Gastrocnemius medialis (tissue), 4 donors: ENCODE measurements around the gene CACNA1B. TPM values are rescaled to one million over a fixed set of nuclear protein-coding genes. Genes with fewer than 3 reads are reported as not detected.
"Not testable (repeated sequence)": the region's sequence is repeated elsewhere in the genome, so short reads cannot be mapped to it uniquely, and the experiment has no call there.

ENCODE experiments used
- ATAC-seq, 2 donors: fragments of 150-250 bp; one replicate each; pipeline ENCODE4 v1.9.1; 2016
- DNase-seq, 2 donors: peaks; one replicate each; pipeline ENCODE4 v3.0.0-alpha.2; 2019
- H3K27ac ChIP-seq, 4 donors: fragments of 200-600 bp; sonication (generic); 1 replicate in 1 of 4; 2 replicates in 3 of 4; pipeline ENCODE4 v1.5.1; 2016 to 2018; ENCODE audit warnings: mild to moderate bottlenecking in 2 of 4, moderate library complexity in 1 of 4
- H3K27me3 ChIP-seq, 3 donors: fragments of 200-600 bp; sonication (generic) in 2 of 3; 1 replicate in 1 of 3; 2 replicates in 2 of 3; pipeline versions ENCODE4 v1.5.1 to v1.6.0; 2016 to 2019; ENCODE audit warnings: mild to moderate bottlenecking in 1 of 3, moderate library complexity in 1 of 3
- H3K36me3 ChIP-seq, 2 donors: fragments of 200-600 bp; sonication (generic) in 1 of 2; one replicate each; pipeline ENCODE4 v1.5.1; 2017 to 2018
- H3K4me1 ChIP-seq, 2 donors: fragments of 200-600 bp; sonication (generic) in 1 of 2; one replicate each; pipeline ENCODE4 v1.5.1; 2016 to 2017; ENCODE audit warnings: mild to moderate bottlenecking in 2 of 2
- H3K4me3 ChIP-seq, 4 donors: fragments of 200-600 bp; sonication (generic) in 3 of 4; 1 replicate in 1 of 4; 2 replicates in 3 of 4; pipeline ENCODE4 v1.5.1; 2016 to 2019; ENCODE audit warnings: mild to moderate bottlenecking in 2 of 4
- H3K9me3 ChIP-seq, 3 donors: fragments of 200-600 bp; sonication (generic) in 2 of 3; 1 replicate in 1 of 3; 2 replicates in 2 of 3; pipeline ENCODE4 v1.5.1; 2016 to 2019
- POLR2A ChIP-seq, 2 donors: fragments of 450-650 bp; IDR thresholded peaks; one replicate each; pipeline ENCODE4 v1.6.1; 2017; ENCODE audit warnings: antibody characterized with exemption in 2 of 2, mild to moderate bottlenecking in 2 of 2, moderate library complexity in 2 of 2
- in situ Hi-C, 4 donors: fragments of 200-750 bp; cut with MboI; loops; one replicate each; pipeline versions ENCODE4 v1.15.0 to v1.8.0; 2017; ENCODE audit warnings: low sequenced_read_pairs in 4 of 4
- intact Hi-C: fragments of 100-400 bp; cut with DNase I; formaldehyde crosslinking; loops from one replicate; pipeline ENCODE4 v1.15.1; 2023; ENCODE audit warnings: low total_unique reads
- total RNA-seq, 4 donors: library from RNA; depleted of rRNA; stranded (reverse); fragments of >200 nt; gene quantifications; one replicate each; pipeline versions ENCODE4 v1.1.0 to v1.2.3, GENCODE V29; 2016
- TF ChIP-seq, protein P1 (sequence below), 5 experiments: fragments of 450-650 bp in 3 of 5; fragments of 200-600 bp in 2 of 5; sonication (generic) in 2 of 5; IDR thresholded peaks in 4 of 5; conservative IDR thresholded peaks in 1 of 5; 1 replicate in 4 of 5; 2 replicates in 1 of 5; pipeline ENCODE4 v1.5.1; 2016 to 2019; ENCODE audit warnings: antibody characterized with exemption in 5 of 5, mild to moderate bottlenecking in 3 of 5, moderate library complexity in 3 of 5

Gene CACNA1B
- total RNA-seq, 4 donors from 2014 or later: 0.07 TPM; not detected in 3

GRCh38 chr9:138083873-138084272 lies 206.3 kb downstream of the CACNA1B start:
- Histone ChIP-seq H3K9me3 (peaks cover 0 to 3% (median 0%) of the 10 kb centered on the region in 3 donors), H3K27ac (no peak overlapping the region), H3K36me3 (no peaks in the 10 kb centered on the region), H3K4me3 (no peak overlapping the region), H3K27me3 (peaks cover 0 to 7% (median 0%) of the 10 kb centered on the region in 3 donors), H3K4me1 (no peaks in the 10 kb centered on the region)
- no peak for ATAC-seq
- in situ Hi-C loops (no loop called here), intact Hi-C loops (no loop called here)
- no peak for TF ChIP-seq POLR2A (IDR thresholded peaks at IDR 0.05)
- TF ChIP-seq, protein P1, sequence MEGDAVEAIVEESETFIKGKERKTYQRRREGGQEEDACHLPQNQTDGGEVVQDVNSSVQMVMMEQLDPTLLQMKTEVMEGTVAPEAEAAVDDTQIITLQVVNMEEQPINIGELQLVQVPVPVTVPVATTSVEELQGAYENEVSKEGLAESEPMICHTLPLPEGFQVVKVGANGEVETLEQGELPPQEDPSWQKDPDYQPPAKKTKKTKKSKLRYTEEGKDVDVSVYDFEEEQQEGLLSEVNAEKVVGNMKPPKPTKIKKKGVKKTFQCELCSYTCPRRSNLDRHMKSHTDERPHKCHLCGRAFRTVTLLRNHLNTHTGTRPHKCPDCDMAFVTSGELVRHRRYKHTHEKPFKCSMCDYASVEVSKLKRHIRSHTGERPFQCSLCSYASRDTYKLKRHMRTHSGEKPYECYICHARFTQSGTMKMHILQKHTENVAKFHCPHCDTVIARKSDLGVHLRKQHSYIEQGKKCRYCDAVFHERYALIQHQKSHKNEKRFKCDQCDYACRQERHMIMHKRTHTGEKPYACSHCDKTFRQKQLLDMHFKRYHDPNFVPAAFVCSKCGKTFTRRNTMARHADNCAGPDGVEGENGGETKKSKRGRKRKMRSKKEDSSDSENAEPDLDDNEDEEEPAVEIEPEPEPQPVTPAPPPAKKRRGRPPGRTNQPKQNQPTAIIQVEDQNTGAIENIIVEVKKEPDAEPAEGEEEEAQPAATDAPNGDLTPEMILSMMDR (IDR thresholded peaks at IDR 0.05 in 4 of 5, conservative IDR thresholded peaks at IDR 0.05 in 1 of 5): no peak
- no peak for DNase-seq

DNA sequence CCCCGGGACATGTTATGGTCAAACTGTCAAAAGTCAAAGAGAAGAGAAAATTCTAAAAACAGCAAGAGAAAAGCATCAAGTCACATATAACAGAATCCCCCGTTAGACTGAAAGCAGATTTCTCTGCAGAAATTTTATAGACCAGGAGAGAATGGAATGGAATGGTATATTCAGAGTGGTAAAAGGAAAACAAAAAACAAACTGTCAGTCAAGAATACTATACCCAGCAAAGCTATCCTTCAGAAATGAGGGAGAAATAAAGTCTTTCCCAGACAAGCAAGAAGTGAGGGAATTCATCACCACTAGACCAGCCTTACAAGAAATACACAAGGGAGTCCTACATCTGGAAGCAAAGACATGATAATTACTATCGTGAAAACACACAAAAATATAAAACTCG lies 208.0 kb downstream of the CACNA1B start:
- intact Hi-C loops (no loop called here), in situ Hi-C loops (no loop called here)
- Histone ChIP-seq H3K27me3 (peaks cover 0 to 7% (median 0%) of the 10 kb centered on the region in 3 donors), H3K4me3 (no peak overlapping the region), H3K9me3 (peaks cover 0 to 3% (median 0%) of the 10 kb centered on the region in 3 donors), H3K4me1 (no peaks in the 10 kb centered on the region), H3K36me3 (no peaks in the 10 kb centered on the region), H3K27ac (no peak overlapping the region)
- DNase-seq (no peak), ATAC-seq (no peak)
- TF ChIP-seq POLR2A (IDR thresholded peaks at IDR 0.05): no peak
- TF ChIP-seq, protein P1 (IDR thresholded peaks at IDR 0.05 in 4 of 5, conservative IDR thresholded peaks at IDR 0.05 in 1 of 5): no peak

- H3K4me1 ChIP-seq, ATAC-seq, H3K27me3 ChIP-seq, H3K36me3 ChIP-seq, H3K9me3 ChIP-seq, in situ Hi-C loops, H3K4me3 ChIP-seq, intact Hi-C loops, DNase-seq, H3K27ac ChIP-seq: not testable (repeated sequence)
Measured at GRCh38 chr9:138092057-138092456, 214.5 kb downstream of the CACNA1B start.

- no peak for TF ChIP-seq POLR2A (IDR thresholded peaks at IDR 0.05)
- TF ChIP-seq, protein P1 (IDR thresholded peaks at IDR 0.05 in 4 of 5, conservative IDR thresholded peaks at IDR 0.05 in 1 of 5): no peak
- ATAC-seq (no peak), DNase-seq (no peak)
- Histone ChIP-seq H3K36me3 (no peaks in the 10 kb centered on the region), H3K4me1 (no peaks in the 10 kb centered on the region), H3K4me3 (no peak overlapping the region), H3K27ac (no peak overlapping the region), H3K9me3 (no peaks in the 10 kb centered on the region), H3K27me3 (peaks cover 0 to 3% (median 0%) of the 10 kb centered on the region in 3 donors)
- in situ Hi-C loops: no loop called here
- intact Hi-C loops: no loop called here
Measured at GRCh38 chr9:138094028-138094427, 216.4 kb downstream of the CACNA1B start.

DNA sequence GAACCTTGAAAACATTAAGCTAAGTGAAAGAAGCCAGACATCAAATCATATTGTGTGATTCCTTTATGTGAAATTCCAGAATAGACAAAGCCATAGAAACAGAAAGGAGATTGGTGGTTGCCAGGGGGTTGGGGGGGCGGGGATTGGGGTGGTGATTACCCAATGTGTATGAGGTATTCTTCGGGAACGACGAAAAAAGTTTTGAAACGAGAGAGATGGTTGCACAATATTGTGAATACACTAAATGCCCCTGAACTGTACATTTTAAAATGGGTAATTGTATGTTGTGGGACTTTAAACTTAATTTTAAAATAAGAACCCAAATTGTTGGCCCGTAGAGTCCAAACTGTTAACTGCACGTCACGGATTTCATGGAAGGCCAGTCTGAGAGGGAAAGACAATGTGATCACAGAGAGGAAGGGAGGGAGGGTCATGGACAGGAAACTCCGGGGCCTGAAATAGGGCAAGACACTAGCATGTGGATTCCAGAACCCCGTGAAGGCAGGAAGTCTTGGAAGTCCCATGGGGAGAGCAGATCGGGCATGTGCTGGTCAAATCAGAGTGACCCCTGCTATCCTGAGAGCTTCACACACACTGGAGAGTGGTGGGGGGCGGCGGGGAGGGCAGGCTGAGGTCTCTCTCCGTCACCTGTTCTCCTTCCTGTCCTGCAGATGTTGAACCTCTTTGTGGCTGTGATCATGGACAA lies 218.4 kb downstream of the CACNA1B start:
- no peak for TF ChIP-seq POLR2A (IDR thresholded peaks at IDR 0.05)
- TF ChIP-seq, protein P1 (IDR thresholded peaks at IDR 0.05 in 4 of 5, conservative IDR thresholded peaks at IDR 0.05 in 1 of 5): no peak
- no peak overlapping the region for H3K27ac ChIP-seq
- ATAC-seq (no peak), DNase-seq (no peak)
- H3K9me3 ChIP-seq: no peaks in the 10 kb centered on the region
- peaks cover 0 to under 1% (median 0%) of the 10 kb centered on the region in 3 donors for H3K27me3 ChIP-seq
- no peak overlapping the region for H3K4me3 ChIP-seq
- H3K36me3 ChIP-seq: no peaks in the 10 kb centered on the region
- H3K4me1 ChIP-seq: no peaks in the 10 kb centered on the region
- intact Hi-C loops (no loop called here), in situ Hi-C loops (no loop called here)
